Rectal smooth muscle tissue (tissue), 1 donor: ENCODE measurements around the gene SECISBP2L.

Source experiments
- H3K27ac ChIP-seq: one replicate; pipeline ENCODE4 v1.7.0; 2013; ENCODE audit warnings: low read depth, low read length, inconsistent platforms
- H3K27me3 ChIP-seq: one replicate; pipeline ENCODE4 v1.7.0; 2013; ENCODE audit warnings: low read length; ENCODE audit not compliant: control insufficient read depth, insufficient read depth
- H3K36me3 ChIP-seq: one replicate; pipeline ENCODE4 v1.7.0; 2013; ENCODE audit warnings: low read length; ENCODE audit not compliant: control insufficient read depth, insufficient read depth
- H3K4me1 ChIP-seq: one replicate; pipeline ENCODE4 v1.7.0; 2013; ENCODE audit warnings: low read length; ENCODE audit not compliant: control insufficient read depth, insufficient read depth
- H3K4me3 ChIP-seq: one replicate; pipeline ENCODE4 v1.7.0; 2013; ENCODE audit warnings: low read length
- H3K9ac ChIP-seq: one replicate; pipeline ENCODE4 v1.7.0; 2013; ENCODE audit warnings: low read length

SECISBP2L gene

DNA sequence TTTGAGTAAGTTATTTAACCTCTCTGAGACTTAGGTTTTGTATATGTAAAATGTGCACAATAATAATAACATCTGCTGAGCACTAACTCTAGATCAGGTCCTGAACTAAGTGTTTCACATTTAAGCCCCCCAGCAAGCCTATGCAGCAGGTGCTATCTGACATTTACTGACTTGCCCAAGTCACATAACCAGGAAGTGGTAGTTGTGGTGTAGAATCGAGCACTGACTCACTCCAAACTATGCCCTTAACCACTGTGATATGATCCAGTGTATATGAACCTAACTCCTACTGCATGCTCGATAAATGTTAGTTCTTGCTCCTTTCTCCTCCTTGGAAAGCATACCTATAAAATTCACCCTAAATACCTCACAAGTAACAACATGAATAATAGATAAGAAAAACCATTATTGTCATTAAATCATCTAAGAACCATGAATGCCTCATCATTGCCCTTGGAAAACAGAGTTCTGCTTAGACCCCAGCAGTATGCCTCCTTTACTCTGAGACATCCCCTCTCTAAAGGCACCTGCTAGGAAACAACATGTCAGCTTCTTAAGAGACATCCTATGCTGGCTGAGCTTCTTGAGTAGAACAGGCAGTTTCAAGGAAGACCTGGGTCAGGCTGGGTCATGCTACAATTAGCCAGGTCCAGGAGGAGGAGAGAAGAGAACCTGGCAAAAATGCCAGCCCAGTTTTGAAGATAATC is 79.5 kb downstream of the SECISBP2L start:
- no peak overlapping the region for H3K27ac ChIP-seq
- H3K4me1 ChIP-seq: no peaks in the 10 kb centered on the region
- peaks cover 6% of the 10 kb centered on the region for H3K27me3 ChIP-seq
- H3K4me3 ChIP-seq: no peak overlapping the region
- no peaks in the 10 kb centered on the region for H3K36me3 ChIP-seq
- no peak overlapping the region for H3K9ac ChIP-seq

DNA sequence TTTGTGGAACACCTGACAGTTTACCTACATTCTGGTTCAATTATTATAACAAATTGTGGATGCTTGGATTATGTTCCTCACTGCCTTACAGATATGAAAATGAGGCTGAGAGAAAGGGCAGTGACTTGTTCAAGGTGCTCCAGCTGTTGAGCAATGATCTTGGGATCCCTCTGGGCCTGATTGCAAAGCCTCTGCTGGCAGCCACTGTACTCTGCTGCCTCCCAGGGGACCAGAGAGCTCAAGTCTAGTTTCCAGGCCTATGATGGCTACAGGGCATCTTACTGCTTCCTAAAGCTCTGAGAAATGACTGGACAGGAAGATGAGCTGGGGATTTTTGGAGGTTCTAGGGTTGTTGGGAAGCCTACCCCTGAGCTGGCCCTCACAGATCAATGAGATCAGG is 80.3 kb downstream of the SECISBP2L start:
- Histone ChIP-seq H3K9ac (no peak overlapping the region), H3K4me1 (no peaks in the 10 kb centered on the region), H3K27ac (no peak overlapping the region), H3K4me3 (no peak overlapping the region), H3K27me3 (peaks cover 6% of the 10 kb centered on the region), H3K36me3 (no peaks in the 10 kb centered on the region)

DNA sequence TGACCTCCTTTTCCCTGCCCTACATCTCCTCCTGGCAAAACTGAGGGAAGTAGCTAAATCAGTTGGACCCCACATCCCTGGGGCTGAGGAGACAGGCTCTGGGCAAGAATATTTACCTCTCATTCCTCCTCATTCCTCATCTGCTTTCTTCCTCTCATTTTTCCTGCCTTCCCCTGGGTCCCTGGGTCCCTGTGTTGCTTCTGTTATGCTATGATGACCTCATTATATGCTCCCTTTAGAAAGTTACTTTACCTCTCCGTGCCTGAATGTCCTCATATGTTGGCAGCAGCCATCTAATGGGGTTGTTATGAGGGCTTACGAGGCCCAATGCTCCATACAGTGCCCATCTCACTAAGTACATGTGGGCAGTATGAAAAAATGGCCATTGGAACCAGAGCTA is 81.3 kb downstream of the SECISBP2L start:
- H3K4me3 ChIP-seq: no peak overlapping the region
- no peaks in the 10 kb centered on the region for H3K4me1 ChIP-seq
- no peaks in the 10 kb centered on the region for H3K36me3 ChIP-seq
- H3K27me3 ChIP-seq: peaks cover 6% of the 10 kb centered on the region
- H3K9ac ChIP-seq: no peak overlapping the region
- no peak overlapping the region for H3K27ac ChIP-seq

DNA sequence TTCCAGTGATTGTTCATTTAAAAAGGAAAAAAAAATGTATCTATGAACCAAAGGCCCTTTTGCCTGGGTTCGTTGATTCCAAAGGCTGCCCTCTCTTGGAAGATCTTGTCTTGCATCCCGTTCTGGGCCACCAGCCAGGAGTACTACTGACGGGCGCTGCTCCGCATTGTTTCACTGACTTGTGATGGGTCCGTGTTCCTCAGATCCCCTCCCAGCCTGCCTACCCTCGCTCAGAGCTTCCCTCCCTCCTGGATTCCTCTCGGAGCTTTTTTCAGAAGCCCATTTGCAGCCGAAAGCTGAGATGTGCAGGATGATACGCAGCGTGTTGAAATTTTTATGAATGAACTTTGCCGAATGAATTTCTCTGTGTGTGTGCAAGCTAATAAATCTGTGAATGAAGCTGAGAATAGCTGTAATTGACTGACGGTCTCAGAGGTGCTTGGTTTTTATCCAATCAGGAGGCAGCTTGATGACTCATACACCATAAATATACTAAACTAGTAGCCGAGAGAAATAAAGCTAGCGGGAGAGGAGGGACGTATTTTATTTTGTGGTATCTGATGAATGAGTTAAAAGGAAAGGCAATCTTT is 82.6 kb downstream of the SECISBP2L start, which contains the start of gene SHC4:
Gene SHC4 (minus strand): TSS at position 396 of the 590 bp plus-strand sequence. CDS start 904 bp downstream, outside the sequence.
- Histone ChIP-seq H3K4me3 (peak within 1 kb of the TSS; percentile 75), H3K9ac (peak within 1 kb of the TSS; percentile 16), H3K27ac (no peak within 1 kb of the TSS), H3K27me3 (peaks cover 6% of the 10 kb centered on the region), H3K4me1 (no peaks in the 10 kb centered on the region), H3K36me3 (no peaks in the 10 kb centered on the region)

DNA sequence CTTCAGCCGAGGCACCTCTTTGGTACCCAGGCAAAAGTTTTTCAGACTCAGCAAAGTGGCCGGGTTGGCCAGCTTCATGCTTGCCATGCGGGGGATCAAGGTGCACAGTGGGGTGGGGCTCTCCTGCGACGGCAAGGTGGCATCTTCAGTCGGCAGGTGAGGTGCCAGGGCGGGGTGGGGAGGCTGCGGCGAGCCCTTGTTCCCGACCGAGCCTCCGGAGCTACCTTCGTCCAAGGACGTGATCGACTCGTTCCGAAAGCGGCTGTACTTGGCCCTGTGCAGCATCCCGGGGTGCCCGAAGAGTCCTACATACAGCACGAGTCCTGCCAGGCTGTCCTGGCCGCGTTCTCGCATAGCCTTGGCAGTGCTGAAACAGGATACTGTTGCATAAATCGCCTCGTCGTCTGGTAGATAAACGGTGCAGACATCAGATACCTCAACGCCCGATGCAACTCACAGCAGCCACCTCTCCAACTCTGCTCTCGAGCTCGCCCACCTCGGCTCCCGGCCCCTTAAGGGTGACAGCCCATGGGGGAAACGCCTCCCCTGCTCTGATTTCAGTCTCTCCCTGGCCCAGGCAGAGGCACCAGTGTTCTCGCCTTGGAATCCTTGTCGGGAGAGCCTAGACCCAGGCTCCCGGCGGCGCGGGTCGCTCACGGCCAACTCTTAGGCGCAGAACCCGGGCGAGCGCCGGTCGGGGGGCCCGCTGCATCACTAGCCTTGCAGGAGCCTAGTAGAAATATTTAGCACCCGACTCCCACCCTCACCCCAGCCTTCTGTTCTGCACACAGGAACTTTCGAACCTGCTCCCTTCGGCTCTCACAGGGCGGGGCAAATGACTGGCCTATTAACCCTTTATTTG is 83.4 kb downstream of the SECISBP2L start:
- Histone ChIP-seq H3K9ac (peak overlapping the region; percentile 16), H3K27ac (no peak overlapping the region), H3K4me3 (peak overlapping the region; percentile 75), H3K27me3 (peaks cover 6% of the 10 kb centered on the region), H3K36me3 (no peaks in the 10 kb centered on the region), H3K4me1 (no peaks in the 10 kb centered on the region)

DNA sequence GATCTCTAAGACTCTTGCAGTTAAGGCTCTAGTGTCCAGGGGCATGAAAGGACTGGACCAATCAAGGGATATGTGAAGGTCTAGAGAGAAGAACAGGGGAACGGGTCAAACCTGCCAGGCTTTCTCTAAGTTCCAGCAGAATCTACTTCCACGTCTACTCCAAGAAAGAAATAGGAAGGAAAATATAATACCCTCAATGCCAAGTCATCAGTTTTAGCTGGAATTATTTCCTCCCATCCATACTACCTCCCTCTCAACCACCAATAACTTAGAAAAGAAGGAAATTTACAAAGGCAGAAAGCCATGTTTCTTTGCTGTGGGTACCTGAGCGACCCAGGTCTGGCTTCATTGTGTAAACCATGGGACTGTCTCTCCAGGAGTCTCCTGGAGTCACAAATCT is 90.3 kb downstream of the SECISBP2L start:
- Histone ChIP-seq H3K9ac (no peak overlapping the region), H3K4me3 (no peak overlapping the region), H3K36me3 (no peaks in the 10 kb centered on the region), H3K27me3 (no peaks in the 10 kb centered on the region), H3K4me1 (no peaks in the 10 kb centered on the region), H3K27ac (no peak overlapping the region)

DNA sequence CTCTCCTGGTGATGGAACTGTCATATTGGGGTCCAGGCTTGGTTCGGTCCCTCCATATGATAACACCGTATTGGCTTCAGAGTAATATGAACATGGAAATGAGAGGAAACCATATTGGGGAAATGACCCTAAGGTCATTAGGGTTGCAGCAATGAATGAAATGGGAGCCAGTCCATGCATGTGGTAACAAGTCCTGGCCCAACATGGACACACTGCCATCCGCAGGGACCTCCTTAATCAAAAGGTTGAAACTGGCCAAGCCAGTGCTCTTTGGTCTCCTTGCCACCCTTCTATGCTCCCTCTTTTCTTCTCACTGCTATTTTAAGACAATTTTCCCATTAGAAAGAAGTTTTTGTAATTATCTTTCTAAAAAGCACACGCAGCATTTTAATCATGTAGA is 90.9 kb downstream of the SECISBP2L start:
- Histone ChIP-seq H3K27ac (no peak overlapping the region), H3K36me3 (no peaks in the 10 kb centered on the region), H3K9ac (no peak overlapping the region), H3K27me3 (no peaks in the 10 kb centered on the region), H3K4me3 (no peak overlapping the region), H3K4me1 (no peaks in the 10 kb centered on the region)

DNA sequence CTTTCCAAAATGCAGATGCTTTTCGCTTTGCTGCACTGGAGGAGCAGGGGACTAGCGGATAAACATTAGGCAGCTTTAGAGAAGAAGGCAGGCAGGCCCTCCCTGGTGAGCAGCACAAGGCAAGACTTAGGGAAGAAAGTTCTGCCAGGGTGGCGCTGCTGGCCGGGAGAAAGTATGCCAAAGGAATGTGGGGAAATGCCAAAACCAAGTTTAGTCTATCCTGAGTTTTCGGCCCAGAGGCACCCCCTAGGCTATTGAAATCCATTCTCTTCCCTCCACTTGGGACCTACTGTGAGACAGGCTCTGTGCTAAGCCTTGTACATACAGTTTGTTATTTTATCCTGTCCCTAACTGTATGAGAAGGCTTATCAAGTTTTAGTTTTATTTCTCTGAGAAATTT is 91.7 kb downstream of the SECISBP2L start:
- no peak overlapping the region for H3K9ac ChIP-seq
- H3K27ac ChIP-seq: no peak overlapping the region
- no peaks in the 10 kb centered on the region for H3K27me3 ChIP-seq
- no peak overlapping the region for H3K4me3 ChIP-seq
- H3K36me3 ChIP-seq: no peaks in the 10 kb centered on the region
- H3K4me1 ChIP-seq: no peaks in the 10 kb centered on the region

DNA sequence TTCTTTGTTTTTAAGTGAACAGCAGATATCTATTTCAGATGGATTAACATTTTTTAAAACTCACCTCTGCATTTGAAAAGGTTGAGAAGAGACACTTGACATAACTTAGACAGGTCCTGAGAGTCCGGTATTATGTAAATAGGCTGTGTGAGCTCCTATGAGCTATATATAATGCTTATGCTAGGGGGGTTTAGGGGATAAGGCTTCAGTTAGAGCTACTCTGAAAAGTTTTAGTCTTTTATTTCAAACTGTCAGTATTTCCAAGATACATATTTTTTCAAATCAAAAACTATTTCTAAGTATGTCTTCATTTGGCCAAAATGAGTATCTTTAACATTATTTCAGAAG is 99.4 kb downstream of the SECISBP2L start:
- no peak overlapping the region for H3K27ac ChIP-seq

DNA sequence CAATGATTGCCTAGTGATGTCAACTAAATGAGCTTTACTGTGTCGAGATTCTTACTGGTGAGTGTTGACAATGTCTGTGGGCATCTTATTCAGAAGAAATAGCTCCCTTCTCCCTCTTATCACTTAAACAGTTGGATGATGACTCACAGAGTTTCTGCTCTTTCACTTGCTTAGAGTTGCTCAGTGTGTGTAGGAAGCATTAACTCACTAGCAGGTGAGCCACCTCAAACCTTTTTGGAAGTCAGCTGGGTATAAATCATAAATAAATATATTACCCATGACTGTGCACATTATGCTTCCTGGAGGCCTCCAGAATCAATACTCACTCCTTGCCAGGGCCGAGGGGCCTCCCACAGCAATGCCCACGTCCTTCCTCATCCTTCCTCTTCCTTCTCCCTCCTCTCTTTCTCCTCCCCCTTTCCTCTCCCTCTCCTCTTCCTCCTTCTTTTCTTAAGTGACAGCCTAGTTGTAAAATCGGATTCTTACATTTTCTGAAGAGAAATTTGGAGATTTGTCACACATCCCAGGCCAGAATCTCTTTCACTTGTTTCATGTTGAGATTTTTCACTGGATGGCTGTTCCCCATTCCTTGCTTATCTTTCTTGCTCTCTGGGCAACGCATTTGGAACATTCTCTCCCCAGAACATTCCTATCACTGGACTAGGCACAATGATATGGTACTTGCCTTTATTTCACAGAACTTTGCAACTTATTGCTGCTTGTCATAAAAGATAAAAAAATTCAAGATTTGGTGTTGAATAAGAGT is 100.0 kb downstream of the SECISBP2L start:
- Histone ChIP-seq H3K27me3 (no peaks in the 10 kb centered on the region), H3K4me3 (no peak overlapping the region), H3K9ac (no peak overlapping the region), H3K27ac (no peak overlapping the region), H3K4me1 (no peaks in the 10 kb centered on the region), H3K36me3 (no peaks in the 10 kb centered on the region)

More for the DNA sequence above, 99.4 kb downstream of the SECISBP2L start:
- Histone ChIP-seq H3K27me3 (no peaks in the 10 kb centered on the region), H3K36me3 (no peaks in the 10 kb centered on the region), H3K4me3 (no peak overlapping the region), H3K4me1 (no peaks in the 10 kb centered on the region), H3K9ac (no peak overlapping the region)

DNA sequence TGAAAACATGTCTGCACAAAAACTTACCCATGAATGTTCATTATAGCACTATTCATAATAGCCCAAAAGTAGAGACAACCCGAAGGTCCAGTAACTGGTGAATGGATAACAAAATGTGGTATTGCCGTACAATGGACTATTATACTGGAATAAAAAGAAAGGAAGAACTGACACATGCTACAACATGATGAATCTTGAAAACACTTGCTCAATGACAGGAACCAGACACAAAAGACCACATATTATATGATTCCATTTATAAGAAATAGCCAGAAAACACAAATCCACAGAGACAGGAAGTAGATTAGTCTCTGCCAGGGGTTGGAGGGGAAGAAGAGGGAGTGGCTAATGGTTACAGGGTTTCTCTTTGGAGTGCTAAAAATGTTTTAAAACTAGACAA is 100.9 kb downstream of the SECISBP2L start:
- Histone ChIP-seq H3K9ac (no peak overlapping the region), H3K27me3 (no peaks in the 10 kb centered on the region), H3K4me1 (no peaks in the 10 kb centered on the region), H3K36me3 (no peaks in the 10 kb centered on the region), H3K27ac (no peak overlapping the region), H3K4me3 (no peak overlapping the region)

DNA sequence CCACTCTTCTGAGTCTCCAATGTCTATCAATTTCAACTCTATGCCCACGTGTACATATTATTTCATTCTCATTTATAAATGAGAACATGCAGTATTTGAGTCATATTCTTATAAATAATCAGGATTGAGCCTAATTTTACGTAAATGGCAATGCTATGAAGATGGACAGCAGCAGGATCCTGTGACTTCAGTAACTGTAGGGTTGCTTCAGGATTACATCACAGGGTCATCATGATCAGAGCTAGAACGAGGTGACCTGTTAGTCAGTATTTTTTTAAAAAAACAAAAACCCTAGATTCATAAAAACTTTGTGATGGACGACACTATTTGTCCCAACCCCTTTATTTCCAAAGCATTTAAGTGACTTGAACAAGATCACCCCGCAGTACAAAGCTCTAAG is 104.3 kb downstream of the SECISBP2L start:
- H3K36me3 ChIP-seq: no peaks in the 10 kb centered on the region
- H3K27ac ChIP-seq: no peak overlapping the region
- no peaks in the 10 kb centered on the region for H3K27me3 ChIP-seq
- H3K9ac ChIP-seq: no peak overlapping the region
- no peaks in the 10 kb centered on the region for H3K4me1 ChIP-seq
- no peak overlapping the region for H3K4me3 ChIP-seq
